Upper lobe of left lung (tissue), 4 donors: ENCODE data around the gene PFN4.
"Not testable (repeated sequence)": the region's sequence is repeated elsewhere in the genome, so short reads cannot be mapped to it uniquely, and the experiment has no call there.

Experiments
- CTCF ChIP-seq, 6 experiments: fragments of 450-650 bp in 4 of 6; fragments of 200-600 bp in 2 of 6; sonication (generic) in 2 of 6; IDR thresholded peaks; one replicate each; pipeline ENCODE4 v1.5.1; 2016 to 2019; ENCODE audit warnings: antibody characterized with exemption in 6 of 6
- EP300 ChIP-seq, 4 donors: sonication (generic); formaldehyde crosslinking; IDR thresholded peaks; one replicate each; pipeline ENCODE4 v1.5.1; 2017; ENCODE audit warnings: antibody characterized with exemption in 4 of 4, control low read depth in 2 of 4
- POLR2A ChIP-seq, 4 donors: fragments of 450-650 bp; IDR thresholded peaks; one replicate each; pipeline ENCODE4 v1.5.1; 2016 to 2017; ENCODE audit warnings: antibody characterized with exemption in 4 of 4, mild to moderate bottlenecking in 2 of 4
- POLR2AphosphoS5 ChIP-seq, 2 donors: sonication (generic); formaldehyde crosslinking; IDR thresholded peaks; one replicate each; pipeline ENCODE4 v1.5.1; 2017; ENCODE audit warnings: antibody characterized with exemption in 2 of 2

- not testable (repeated sequence) for TF ChIP-seq POLR2A, EP300, CTCF, POLR2AphosphoS5 (IDR thresholded peaks at IDR 0.05)
Observed at GRCh38 chr2:24100732-24101131, 22.4 kb downstream of the PFN4 start.
